Naive thymus-derived CD4-positive, alpha-beta T cell (primary cell): Measurements from ENCODE around the gene BAZ1B. TPM values are rescaled to one million over a fixed set of nuclear protein-coding genes. Genes with fewer than 3 reads are reported as not detected.
"Not testable (repeated sequence)": the region's sequence is repeated elsewhere in the genome, so short reads cannot be mapped to it uniquely, and the experiment has no call there.

Source experiments
- ATAC-seq: fragments of 150-1000 bp; cut with Tn5 transposase; 2 replicates; pipeline ENCODE4 v1.10.0; 2021; ENCODE audit warnings: mild to moderate bottlenecking, moderate library complexity
- CTCF ChIA-PET: fragments of 350-600 bp; sonication (Branson Sonifier 250); formaldehyde crosslinking; loops from one replicate; lab custom pipeline; 2021; ENCODE audit warnings: antibody characterized with exemption; lab: Charles Lee
- POLR2A ChIA-PET: fragments of 350-600 bp; sonication (Branson Sonifier 250); formaldehyde crosslinking; loops from one replicate; lab custom pipeline; 2021; ENCODE audit warnings: antibody characterized with exemption, inconsistent platforms; lab: Charles Lee
- DNase-seq, 9 donors: peaks; one replicate each; pipeline versions ENCODE4 v3.0.0 to v3.0.0-alpha.2; 2020 to 2022; ENCODE audit warnings: mixed read lengths in 1 of 9
- H3K27ac ChIP-seq: one replicate; pipeline ENCODE4 v1.7.0; 2013; ENCODE audit warnings: mild to moderate bottlenecking, low read depth, low read length, moderate library complexity
- H3K27me3 ChIP-seq, 2 donors: one replicate each; pipeline ENCODE4 v1.7.0; 2013; ENCODE audit warnings: low read length in 2 of 2, mild to moderate bottlenecking in 2 of 2, moderate library complexity in 2 of 2; ENCODE audit not compliant: control insufficient read depth in 2 of 2, insufficient read depth in 2 of 2
- H3K36me3 ChIP-seq, 3 experiments: 1 replicate in 2 of 3; 2 replicates in 1 of 3; pipeline ENCODE4 v1.7.0; 2013; ENCODE audit warnings: low read length in 3 of 3, mild to moderate bottlenecking in 3 of 3, moderate library complexity in 1 of 3; ENCODE audit not compliant: insufficient read depth in 3 of 3, control insufficient read depth in 2 of 3
- H3K4me1 ChIP-seq, 2 donors: one replicate each; pipeline ENCODE4 v1.7.0; 2013; ENCODE audit warnings: low read length in 2 of 2, mild to moderate bottlenecking in 2 of 2, moderate library complexity in 1 of 2; ENCODE audit not compliant: control insufficient read depth in 2 of 2, insufficient read depth in 2 of 2
- H3K4me3 ChIP-seq: 2 replicates; pipeline ENCODE4 v1.7.0; 2013; ENCODE audit warnings: mild to moderate bottlenecking, low read length
- H3K9me3 ChIP-seq, 3 experiments: 1 replicate in 2 of 3; 2 replicates in 1 of 3; pipeline ENCODE4 v1.7.0; 2013; ENCODE audit warnings: low read length in 3 of 3; ENCODE audit not compliant: control insufficient read depth in 2 of 3
- H3K27ac Mint-ChIP-seq, 9 donors: one replicate each; pipeline ENCODE4 v1.8.0; 2020 to 2022; ENCODE audit warnings: mixed read lengths in 9 of 9, mild to moderate bottlenecking in 8 of 9, moderate library complexity in 5 of 9, inconsistent platforms in 2 of 9
- H3K27me3 Mint-ChIP-seq, 5 donors: one replicate each; pipeline ENCODE4 v1.8.0; 2021 to 2022; ENCODE audit warnings: mixed read lengths in 5 of 5, mild to moderate bottlenecking in 1 of 5
- H3K36me3 Mint-ChIP-seq, 5 donors: one replicate each; pipeline ENCODE4 v1.8.0; 2020 to 2022; ENCODE audit warnings: mixed read lengths in 5 of 5, mild to moderate bottlenecking in 3 of 5, inconsistent platforms in 1 of 5
- H3K4me1 Mint-ChIP-seq, 7 donors: one replicate each; pipeline ENCODE4 v1.8.0; 2020 to 2022; ENCODE audit warnings: mixed read lengths in 7 of 7, mild to moderate bottlenecking in 3 of 7, inconsistent platforms in 1 of 7
- H3K4me3 Mint-ChIP-seq, 10 donors: one replicate each; pipeline ENCODE4 v1.8.0; 2020 to 2022; ENCODE audit warnings: mild to moderate bottlenecking in 10 of 10, mixed read lengths in 10 of 10, moderate library complexity in 6 of 10, inconsistent platforms in 2 of 10
- H3K9me3 Mint-ChIP-seq, 11 donors: one replicate each; pipeline ENCODE4 v1.8.0; 2020 to 2022; ENCODE audit warnings: mixed read lengths in 11 of 11, mild to moderate bottlenecking in 4 of 11, inconsistent platforms in 1 of 11, moderate library complexity in 1 of 11
- intact Hi-C, 2 donors: fragments of 100-400 bp; cut with micrococcal nuclease; formaldehyde crosslinking; loops; one replicate each; pipeline ENCODE4 v1.15.1; 2023
- polyA plus RNA-seq, 2 donors: library from polyadenylated mRNA; unstranded; fragments of 300-500 nt; fragmentation: Illumina TruSeq; gene quantifications; one replicate each; pipeline ENCODE4 v1.2.3, GENCODE V29; 2021
- total RNA-seq, 6 experiments: library from RNA in 5 of 6; stranded (reverse) in 5 of 6; gene quantifications; 1 replicate in 5 of 6; 2 replicates in 1 of 6; pipeline ENCODE4 v1.2.3 and lab custom pipeline; 2021 to 2026

BAZ1B gene
- total and polyA plus RNA-seq, 7 experiments from 2014 or later = 14.7 to 90.3 (median 47.1) TPM

- H3K36me3 Mint-ChIP-seq, ATAC-seq, CTCF ChIA-PET, H3K4me1 ChIP-seq, H3K27me3 Mint-ChIP-seq, intact Hi-C loops, H3K27me3 ChIP-seq, H3K4me3 ChIP-seq, H3K27ac ChIP-seq, H3K27ac Mint-ChIP-seq, H3K9me3 ChIP-seq, H3K9me3 Mint-ChIP-seq, DNase-seq, H3K4me1 Mint-ChIP-seq, H3K36me3 ChIP-seq, H3K4me3 Mint-ChIP-seq: not testable (repeated sequence)
- POLR2A ChIA-PET = interaction anchor here (0.7 kb wide), 1 partner anchor 18 kb away, joined by 3 read pairs; no protein-coding TSS in a partner anchor
These were observed 101.5 kb downstream of the BAZ1B start for GRCh38 chr7:73420610-73421009.

DNA sequence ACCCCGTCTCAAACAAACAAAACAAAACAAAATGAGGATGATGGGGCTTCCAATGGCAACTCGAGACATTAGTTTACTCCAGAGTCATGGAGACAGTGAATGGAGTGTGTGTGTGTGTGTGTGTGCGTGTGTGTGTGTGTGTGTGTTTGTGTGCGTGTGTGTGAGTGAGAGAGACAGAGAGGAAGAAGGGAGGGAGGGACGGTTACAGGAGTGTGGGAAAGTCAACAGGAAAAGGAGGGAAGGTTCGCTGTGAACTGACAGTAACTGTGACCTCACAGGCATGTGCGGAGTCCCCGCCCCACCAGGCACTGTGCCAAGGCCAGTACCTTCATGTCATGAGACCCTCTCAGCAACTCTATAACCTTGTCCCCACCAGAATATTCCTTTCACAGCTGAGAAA, 102.1 kb downstream of the BAZ1B start:
- H3K36me3 Mint-ChIP-seq, DNase-seq, H3K9me3 Mint-ChIP-seq, H3K4me3 Mint-ChIP-seq, H3K27ac ChIP-seq, H3K36me3 ChIP-seq, H3K9me3 ChIP-seq, intact Hi-C loops, CTCF ChIA-PET, H3K27me3 Mint-ChIP-seq, ATAC-seq, H3K4me1 ChIP-seq, H3K27me3 ChIP-seq, H3K4me1 Mint-ChIP-seq, H3K4me3 ChIP-seq: not testable (repeated sequence)
- POLR2A ChIA-PET = interaction anchor here (0.7 kb wide), 1 partner anchor 18 kb away, joined by 3 read pairs; no protein-coding TSS in a partner anchor
- H3K27ac Mint-ChIP-seq = peak overlapping the region in 3 of 9 donors; percentile 48 to 74 (median 67)

DNA sequence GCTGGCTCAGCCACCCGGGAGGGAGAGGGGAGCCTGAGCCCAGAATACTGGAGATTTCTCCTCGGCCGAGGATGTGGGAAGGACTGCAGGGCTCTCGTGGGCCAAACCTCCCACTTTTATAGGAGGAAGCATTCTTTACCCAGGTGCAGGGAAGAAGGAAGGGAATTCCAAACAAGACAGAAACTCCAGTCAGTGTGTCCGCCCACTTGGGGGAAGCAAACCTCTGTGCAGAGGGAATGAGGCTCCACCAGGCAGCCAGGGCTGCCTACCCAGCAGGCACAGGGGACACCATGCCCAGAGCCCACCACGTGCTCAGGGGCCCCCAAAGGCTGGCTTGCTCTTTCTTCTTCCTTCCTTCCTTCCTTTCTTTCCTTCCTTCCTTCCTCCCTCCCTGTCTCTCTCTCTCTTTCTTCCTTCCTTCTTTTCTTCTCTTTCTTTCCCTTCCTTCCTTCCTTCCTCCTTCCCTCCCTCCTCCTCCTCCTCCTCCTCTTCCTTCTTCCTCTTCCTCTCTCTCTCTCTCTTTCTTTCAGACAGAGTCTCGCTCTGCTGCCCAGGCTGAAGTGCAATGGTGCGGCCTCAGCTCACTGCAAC, 103.9 kb downstream of the BAZ1B start:
- no peaks in the 10 kb centered on the region for H3K27me3 Mint-ChIP-seq
- no peaks in the 10 kb centered on the region for H3K9me3 Mint-ChIP-seq
- ChIA-PET CTCF (no interaction called here), POLR2A (no interaction called here)
- DNase-seq (no peak), ATAC-seq (no peak)
- Histone ChIP-seq H3K27ac (no peak overlapping the region), H3K9me3 (no peaks in the 10 kb centered on the region), H3K4me1 (no peaks in the 10 kb centered on the region), H3K4me3 (no peak overlapping the region), H3K36me3 (no peaks in the 10 kb centered on the region), H3K27me3 (no peaks in the 10 kb centered on the region)
- H3K4me3 Mint-ChIP-seq = no peak overlapping the region
- intact Hi-C loops = no loop called here
- H3K36me3 Mint-ChIP-seq = no peaks in the 10 kb centered on the region
- H3K4me1 Mint-ChIP-seq = peaks cover 0 to 7% (median 5%) of the 10 kb centered on the region in 7 donors
- H3K27ac Mint-ChIP-seq = no peak overlapping the region

GRCh38 chr7:73410541-73411131, 111.5 kb downstream of the BAZ1B start:
- H3K4me1 ChIP-seq, H3K27me3 Mint-ChIP-seq, POLR2A ChIA-PET, H3K36me3 ChIP-seq, H3K4me3 Mint-ChIP-seq, H3K9me3 ChIP-seq, H3K4me1 Mint-ChIP-seq, H3K27ac ChIP-seq, H3K36me3 Mint-ChIP-seq, H3K9me3 Mint-ChIP-seq, H3K27me3 ChIP-seq, CTCF ChIA-PET, H3K4me3 ChIP-seq, H3K27ac Mint-ChIP-seq, DNase-seq, ATAC-seq, intact Hi-C loops: not testable (repeated sequence)

DNA sequence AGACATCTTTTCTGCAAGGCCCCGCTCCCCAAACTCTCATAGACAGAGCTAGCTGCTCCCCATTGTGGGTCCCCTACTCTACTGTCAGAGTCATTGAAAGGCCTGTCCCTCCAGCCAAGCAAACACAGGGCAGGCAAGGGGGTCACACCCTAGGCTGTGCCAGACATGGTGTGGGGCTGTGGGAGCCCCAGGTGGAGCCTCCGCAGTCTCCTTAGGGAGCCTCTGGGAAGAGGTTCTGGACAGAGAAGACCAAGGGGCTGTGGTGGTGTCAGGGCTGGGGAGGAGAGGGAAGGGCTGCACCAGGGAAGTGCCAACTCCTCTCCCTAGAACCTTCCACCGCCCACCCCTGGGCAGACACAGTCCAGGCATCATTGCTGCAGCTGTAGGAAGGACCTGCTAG, 117.2 kb downstream of the BAZ1B start:
- H3K4me3 Mint-ChIP-seq, H3K27me3 ChIP-seq, H3K36me3 ChIP-seq, ATAC-seq, H3K4me3 ChIP-seq, H3K9me3 ChIP-seq, CTCF ChIA-PET, H3K27ac ChIP-seq, H3K27me3 Mint-ChIP-seq, intact Hi-C loops, H3K9me3 Mint-ChIP-seq, H3K4me1 Mint-ChIP-seq, H3K4me1 ChIP-seq, H3K36me3 Mint-ChIP-seq, POLR2A ChIA-PET, DNase-seq, H3K27ac Mint-ChIP-seq: not testable (repeated sequence)

- ATAC-seq = peak; percentile 41
- CTCF ChIA-PET, H3K36me3 Mint-ChIP-seq, H3K4me1 Mint-ChIP-seq, H3K27me3 Mint-ChIP-seq, H3K4me1 ChIP-seq, POLR2A ChIA-PET, H3K27ac ChIP-seq, H3K27me3 ChIP-seq, H3K4me3 ChIP-seq, H3K9me3 ChIP-seq, H3K36me3 ChIP-seq, H3K9me3 Mint-ChIP-seq, intact Hi-C loops: not testable (repeated sequence)
- DNase-seq = peak; percentile 25 to 71 (median 57)
- Mint-ChIP-seq H3K4me3 (peak overlapping the region; percentile 20 to 77 (median 66)), H3K27ac (peak overlapping the region in 5 of 9 donors; percentile 23 to 93 (median 64))
These were observed 122.7 kb downstream of the BAZ1B start for GRCh38 chr7:73399185-73400050.
